HG02623 (cell line): ENCODE measurements around the gene FLYWCH2.
A peak's percentile ranks its signal among the peaks of the same experiment; 100 is the strongest.

Experiments
- ATAC-seq: cut with Tn5 transposase; IDR thresholded peaks from one replicate; pipeline ENCODE4 v1.9.1; 2021; ENCODE audit warnings: moderate library complexity; ENCODE audit not compliant: unreplicated experiment

FLYWCH2 gene

GRCh38 chr16:2853531-2854073 lies 29.4 kb upstream of the FLYWCH2 start:
- no peak for ATAC-seq

GRCh38 chr16:2854700-2855309 lies 28.2 kb upstream of the FLYWCH2 start:
- no peak for ATAC-seq

GRCh38 chr16:2855536-2855935 lies 27.5 kb upstream of the FLYWCH2 start:
- ATAC-seq = no peak

GRCh38 chr16:2856061-2856670 lies 26.8 kb upstream of the FLYWCH2 start:
- ATAC-seq = no peak

- no peak for ATAC-seq
These were observed 26.1 kb upstream of the FLYWCH2 start for GRCh38 chr16:2856686-2857450.

- no peak for ATAC-seq
These were observed 25.4 kb upstream of the FLYWCH2 start, which contains the start of gene PRSS22 for GRCh38 chr16:2857451-2858244. PRSS22 (minus strand) TSS chr16:2858170; CDS start chr16:2858104, 66 bp downstream.

- no peak for ATAC-seq
These were observed 24.6 kb upstream of the FLYWCH2 start for GRCh38 chr16:2858245-2859025.

GRCh38 chr16:2859686-2860265 lies 23.2 kb upstream of the FLYWCH2 start:
- no peak for ATAC-seq

GRCh38 chr16:2860826-2861567 lies 22.0 kb upstream of the FLYWCH2 start:
- no peak for ATAC-seq

- no peak for ATAC-seq
These were observed 17.4 kb upstream of the FLYWCH2 start for GRCh38 chr16:2865651-2866050.

GRCh38 chr16:2866431-2866830 lies 16.6 kb upstream of the FLYWCH2 start:
- no peak for ATAC-seq

GRCh38 chr16:2867661-2867986 lies 15.4 kb upstream of the FLYWCH2 start:
- no peak for ATAC-seq

GRCh38 chr16:2867987-2868789 lies 14.8 kb upstream of the FLYWCH2 start:
- ATAC-seq = peak; percentile 74

GRCh38 chr16:2871926-2872325 lies 11.1 kb upstream of the FLYWCH2 start:
- no peak for ATAC-seq

GRCh38 chr16:2874032-2874911 lies 8.7 kb upstream of the FLYWCH2 start:
- ATAC-seq = no peak

- no peak for ATAC-seq
These were observed 8.1 kb upstream of the FLYWCH2 start for GRCh38 chr16:2874912-2875362.

- no peak for ATAC-seq
These were observed 3.0 kb upstream of the FLYWCH2 start for GRCh38 chr16:2879854-2880508.
